Iris pigment epithelial cell (primary cell): ENCODE data around the gene ADAP1.
"Not testable (repeated sequence)": the region's sequence is repeated elsewhere in the genome, so short reads cannot be mapped to it uniquely, and the experiment has no call there.

ENCODE experiments used
- DNase-seq: peaks from one replicate; pipeline ENCODE4 v3.0.0-alpha.2; 2011; ENCODE audit warnings: low read depth

ADAP1 gene

GRCh38 chr7:938546-939185, 15.8 kb downstream of the ADAP1 start:
- DNase-seq: no peak

GRCh38 chr7:937856-938484, 16.5 kb downstream of the ADAP1 start:
- no peak for DNase-seq

GRCh38 chr7:936386-937054, 18.0 kb downstream of the ADAP1 start:
- peak; percentile 43 for DNase-seq

GRCh38 chr7:935874-936385, 18.6 kb downstream of the ADAP1 start:
- no peak for DNase-seq

GRCh38 chr7:935164-935873, 19.2 kb downstream of the ADAP1 start:
- DNase-seq: no peak

GRCh38 chr7:934469-935163, 19.9 kb downstream of the ADAP1 start:
- DNase-seq: no peak

- DNase-seq: no peak
Observed at GRCh38 chr7:932651-932975, 21.9 kb downstream of the ADAP1 start.

GRCh38 chr7:931871-932650, 22.4 kb downstream of the ADAP1 start:
- DNase-seq: no peak

GRCh38 chr7:930975-931758, 23.3 kb downstream of the ADAP1 start:
- DNase-seq: no peak

- DNase-seq: no peak
Observed at GRCh38 chr7:929311-929711, 25.2 kb downstream of the ADAP1 start.

GRCh38 chr7:927031-927671, 27.3 kb downstream of the ADAP1 start:
- DNase-seq: no peak

- DNase-seq: no peak
Observed at GRCh38 chr7:926061-927030, 28.1 kb downstream of the ADAP1 start.

- DNase-seq: no peak
Observed at GRCh38 chr7:925601-926000, 28.9 kb downstream of the ADAP1 start.

GRCh38 chr7:924541-925231, 29.8 kb downstream of the ADAP1 start:
- DNase-seq: no peak

GRCh38 chr7:924042-924441, 30.4 kb downstream of the ADAP1 start:
- not testable (repeated sequence) for DNase-seq

- DNase-seq: peak; percentile 25
Observed at GRCh38 chr7:923108-924041, 31.1 kb downstream of the ADAP1 start.
